ENCODE data around the gene LRP6.

The LRP6 gene

GRCh38 chr12:12070674-12071656, 195.9 kb downstream of the LRP6 start, which contains the start of gene BCL2L14:
Gene BCL2L14 (plus strand): TSS chr12:12070939. CDS start chr12:12079306, 8,367 bp downstream.
- H3K4me3 ChIP-seq (ENCODE audit: low read depth in 1 of 2, low read length in 2 of 2): peak within 1 kb of the TSS; percentile 65 to 69
- H3K9ac ChIP-seq (ENCODE audit: low read depth in 1 of 2, low read length in 2 of 2): peak within 1 kb of the TSS; percentile 70 to 73
- H3K27ac ChIP-seq (ENCODE audit: low read depth, low read length): peak within 1 kb of the TSS; percentile 50

GRCh38 chr12:12069821-12070548, 196.9 kb downstream of the LRP6 start:
- Histone ChIP-seq H3K9me3 (ENCODE audit: control insufficient read depth in 1 of 2, low read length in 2 of 2) (no peaks in the 10 kb centered on the region), H3K27ac (ENCODE audit: low read depth, low read length) (no peak overlapping the region), H3K4me1 (ENCODE audit: control insufficient read depth in 1 of 2, insufficient read depth in 2 of 2, low read length in 2 of 2) (peaks cover 6 to 9% of the 10 kb centered on the region in 2 donors), H3K4me3 (ENCODE audit: low read depth in 1 of 2, low read length in 2 of 2) (peak overlapping the region in 1 of 2 donors; percentile 65), H3K27me3 (ENCODE audit: control insufficient read depth in 1 of 2, insufficient read depth in 2 of 2, low read length in 2 of 2) (no peaks in the 10 kb centered on the region), H3K36me3 (ENCODE audit: control insufficient read depth in 1 of 2, insufficient read depth in 2 of 2, low read length in 2 of 2) (no peaks in the 10 kb centered on the region), H3K9ac (ENCODE audit: low read depth in 1 of 2, low read length in 2 of 2) (peak overlapping the region in 1 of 2 donors; percentile 70)

More at GRCh38 chr12:12070674-12071656, 195.9 kb downstream of the LRP6 start, which contains the start of gene BCL2L14:
- Histone ChIP-seq H3K4me1 (ENCODE audit: control insufficient read depth in 1 of 2, insufficient read depth in 2 of 2, low read length in 2 of 2) (peaks cover 6 to 9% of the 10 kb centered on the region in 2 donors), H3K27me3 (ENCODE audit: control insufficient read depth in 1 of 2, insufficient read depth in 2 of 2, low read length in 2 of 2) (no peaks in the 10 kb centered on the region), H3K9me3 (ENCODE audit: control insufficient read depth in 1 of 2, low read length in 2 of 2) (no peaks in the 10 kb centered on the region), H3K36me3 (ENCODE audit: control insufficient read depth in 1 of 2, insufficient read depth in 2 of 2, low read length in 2 of 2) (no peaks in the 10 kb centered on the region)

GRCh38 chr12:12068751-12069150, 198.1 kb downstream of the LRP6 start:
- no peak overlapping the region for H3K9ac ChIP-seq (ENCODE audit: low read depth in 1 of 2, low read length in 2 of 2)
- no peak overlapping the region for H3K27ac ChIP-seq (ENCODE audit: low read depth, low read length)
- no peaks in the 10 kb centered on the region for H3K27me3 ChIP-seq (ENCODE audit: control insufficient read depth in 1 of 2, insufficient read depth in 2 of 2, low read length in 2 of 2)
- H3K4me1 ChIP-seq (ENCODE audit: control insufficient read depth in 1 of 2, insufficient read depth in 2 of 2, low read length in 2 of 2): peaks cover 5 to 8% of the 10 kb centered on the region in 2 donors
- H3K9me3 ChIP-seq (ENCODE audit: control insufficient read depth in 1 of 2, low read length in 2 of 2): no peaks in the 10 kb centered on the region
- no peak overlapping the region for H3K4me3 ChIP-seq (ENCODE audit: low read depth in 1 of 2, low read length in 2 of 2)
- no peaks in the 10 kb centered on the region for H3K36me3 ChIP-seq (ENCODE audit: control insufficient read depth in 1 of 2, insufficient read depth in 2 of 2, low read length in 2 of 2)
